ENCODE results near the gene CEP76. TPM values are rescaled to one million over a fixed set of nuclear protein-coding genes. Genes with fewer than 3 reads are reported as not detected.
"Not testable (repeated sequence)": the region's sequence is repeated elsewhere in the genome, so short reads cannot be mapped to it uniquely, and the experiment has no call there.

CEP76 gene
- total RNA-seq, 1 donor from 2014 or later: 8.4 TPM

DNA sequence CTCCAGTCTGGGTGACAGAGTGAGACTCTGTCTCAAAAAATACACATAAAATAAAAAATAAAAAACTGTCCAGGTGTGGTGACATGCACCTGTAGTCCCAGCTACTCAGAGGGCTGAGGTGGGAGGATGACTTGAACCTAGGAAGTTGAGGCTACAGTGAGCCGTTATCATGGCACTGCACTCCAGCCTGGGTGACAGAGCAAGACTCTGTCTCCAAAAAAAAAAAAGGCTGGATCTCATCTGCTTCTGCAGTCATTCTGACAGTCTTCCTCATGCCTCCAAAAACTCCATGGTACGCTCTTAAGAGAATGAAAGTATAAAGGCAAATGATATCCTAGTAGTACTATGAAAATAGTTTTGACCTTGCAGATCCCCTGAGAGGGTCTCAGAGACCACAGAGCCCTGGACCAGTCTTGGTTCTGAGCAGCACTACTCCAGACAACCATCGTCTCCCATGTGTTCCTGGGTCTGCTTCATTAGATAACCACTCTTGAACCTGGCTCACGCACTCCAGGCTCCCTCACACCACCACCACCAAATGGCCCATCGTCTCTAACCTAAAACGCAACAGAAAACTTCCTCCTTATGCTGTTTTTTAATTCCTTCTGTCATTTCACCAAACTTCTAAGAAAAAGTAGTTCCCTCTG is 70.6 kb downstream of the CEP76 start:
- Histone ChIP-seq H3K9ac (ENCODE audit: low read depth in 1 of 3, low read length in 3 of 3) (no peak overlapping the region), H3K36me3 (ENCODE audit: control insufficient read depth in 3 of 3, insufficient read depth in 3 of 3, low read length in 3 of 3) (no peaks in the 10 kb centered on the region), H3K9me3 (ENCODE audit: control insufficient read depth in 3 of 3, low read length in 3 of 3) (no peaks in the 10 kb centered on the region), H3K4me3 (ENCODE audit: low read length in 3 of 3) (no peak overlapping the region), H3K27ac (ENCODE audit: low read depth, low read length) (no peak overlapping the region), H3K27me3 (ENCODE audit: control insufficient read depth in 3 of 3, insufficient read depth in 3 of 3, low read length in 3 of 3) (no peaks in the 10 kb centered on the region), H3K4me1 (ENCODE audit: control insufficient read depth in 3 of 3, insufficient read depth in 3 of 3, low read length in 3 of 3) (no peaks in the 10 kb centered on the region)

DNA sequence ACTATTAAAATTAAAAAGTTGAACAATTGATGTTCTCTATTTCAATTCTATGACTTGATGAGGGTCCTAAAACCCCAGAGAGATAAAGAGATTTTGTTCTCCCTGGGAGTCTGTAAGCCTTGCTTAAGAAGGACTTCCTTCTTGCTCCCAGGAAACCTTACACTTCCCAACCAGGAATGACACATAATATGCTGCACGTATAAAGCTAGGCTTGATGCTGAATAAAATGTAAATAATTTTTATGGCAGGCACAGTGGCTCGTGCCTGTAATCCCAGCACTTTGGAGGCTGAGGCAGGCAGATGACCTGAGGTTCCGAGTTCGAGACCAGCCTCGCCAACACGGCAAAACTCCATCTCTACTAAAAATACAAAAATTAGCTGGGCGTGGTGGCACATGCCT is 72.4 kb downstream of the CEP76 start:
- Histone ChIP-seq H3K4me3 (ENCODE audit: low read length in 3 of 3) (no peak overlapping the region), H3K27ac (ENCODE audit: low read depth, low read length) (no peak overlapping the region), H3K36me3 (ENCODE audit: control insufficient read depth in 3 of 3, insufficient read depth in 3 of 3, low read length in 3 of 3) (no peaks in the 10 kb centered on the region), H3K9ac (ENCODE audit: low read depth in 1 of 3, low read length in 3 of 3) (no peak overlapping the region), H3K4me1 (ENCODE audit: control insufficient read depth in 3 of 3, insufficient read depth in 3 of 3, low read length in 3 of 3) (no peaks in the 10 kb centered on the region), H3K27me3 (ENCODE audit: control insufficient read depth in 3 of 3, insufficient read depth in 3 of 3, low read length in 3 of 3) (no peaks in the 10 kb centered on the region), H3K9me3 (ENCODE audit: control insufficient read depth in 3 of 3, low read length in 3 of 3) (no peaks in the 10 kb centered on the region)

DNA sequence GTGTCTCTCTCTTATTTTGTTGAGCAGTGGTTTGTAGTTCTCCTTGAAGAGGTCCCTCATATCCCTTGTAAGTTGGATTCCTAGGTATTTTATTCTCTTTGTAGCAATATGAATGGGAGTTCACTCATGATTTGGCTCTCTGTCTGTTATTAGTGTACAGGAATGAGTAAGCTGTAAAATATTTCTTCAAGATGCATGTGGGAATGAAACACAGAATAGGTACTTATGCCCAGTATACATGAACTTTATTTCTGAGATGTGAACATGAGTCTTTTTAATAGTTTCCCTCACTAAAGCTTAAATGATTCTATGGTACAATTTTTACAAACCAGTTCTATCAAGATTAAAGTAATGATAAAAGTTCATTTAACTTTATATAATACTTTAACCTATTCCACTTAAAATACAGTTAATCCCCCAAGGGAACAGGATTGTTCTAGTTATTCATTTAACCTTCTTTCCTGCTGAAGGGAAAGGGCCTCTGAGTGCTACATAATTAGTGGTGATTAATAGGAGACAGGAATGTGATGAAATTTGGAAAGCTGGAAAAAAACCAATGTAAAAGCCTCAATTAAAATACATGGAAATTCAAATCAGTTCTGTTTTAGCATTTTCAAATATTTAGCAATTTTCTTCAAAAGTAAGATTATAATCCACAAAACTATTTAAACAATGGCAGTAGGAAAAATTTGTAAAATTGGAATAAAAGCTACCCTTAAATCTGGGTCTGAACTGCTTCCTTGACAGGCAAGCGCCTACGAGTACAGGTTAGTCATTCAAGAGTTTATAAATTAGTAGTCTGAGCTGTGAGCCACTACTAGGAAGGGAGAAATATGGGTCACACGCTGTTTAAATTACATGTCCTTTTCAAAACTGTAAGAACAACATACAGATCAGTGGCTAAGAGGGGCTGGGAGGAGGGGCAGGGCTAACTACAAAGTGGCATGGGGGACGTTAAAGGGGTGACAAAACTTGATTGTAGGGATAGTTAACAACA is 73.5 kb downstream of the CEP76 start:
- Histone ChIP-seq H3K4me3 (ENCODE audit: low read length in 3 of 3) (no peak overlapping the region), H3K9ac (ENCODE audit: low read depth in 1 of 3, low read length in 3 of 3) (no peak overlapping the region), H3K9me3 (ENCODE audit: control insufficient read depth in 3 of 3, low read length in 3 of 3) (no peaks in the 10 kb centered on the region), H3K27ac (ENCODE audit: low read depth, low read length) (no peak overlapping the region), H3K4me1 (ENCODE audit: control insufficient read depth in 3 of 3, insufficient read depth in 3 of 3, low read length in 3 of 3) (no peaks in the 10 kb centered on the region), H3K36me3 (ENCODE audit: control insufficient read depth in 3 of 3, insufficient read depth in 3 of 3, low read length in 3 of 3) (no peaks in the 10 kb centered on the region), H3K27me3 (ENCODE audit: control insufficient read depth in 3 of 3, insufficient read depth in 3 of 3, low read length in 3 of 3) (no peaks in the 10 kb centered on the region)

GRCh38 chr18:12627199-12627598 is 75.3 kb downstream of the CEP76 start:
- not testable (repeated sequence) for H3K27me3 ChIP-seq (ENCODE audit: control insufficient read depth in 3 of 3, insufficient read depth in 3 of 3, low read length in 3 of 3); H3K9ac ChIP-seq (ENCODE audit: low read depth in 1 of 3, low read length in 3 of 3); H3K4me1 ChIP-seq (ENCODE audit: control insufficient read depth in 3 of 3, insufficient read depth in 3 of 3, low read length in 3 of 3); H3K36me3 ChIP-seq (ENCODE audit: control insufficient read depth in 3 of 3, insufficient read depth in 3 of 3, low read length in 3 of 3); H3K27ac ChIP-seq (ENCODE audit: low read depth, low read length); H3K9me3 ChIP-seq (ENCODE audit: control insufficient read depth in 3 of 3, low read length in 3 of 3); H3K4me3 ChIP-seq (ENCODE audit: low read length in 3 of 3)

- Histone ChIP-seq H3K9me3 (ENCODE audit: control insufficient read depth in 3 of 3, low read length in 3 of 3) (no peaks in the 10 kb centered on the region), H3K4me3 (ENCODE audit: low read length in 3 of 3) (no peak overlapping the region), H3K27ac (ENCODE audit: low read depth, low read length) (no peak overlapping the region), H3K9ac (ENCODE audit: low read depth in 1 of 3, low read length in 3 of 3) (no peak overlapping the region), H3K27me3 (ENCODE audit: control insufficient read depth in 3 of 3, insufficient read depth in 3 of 3, low read length in 3 of 3) (no peaks in the 10 kb centered on the region), H3K36me3 (ENCODE audit: control insufficient read depth in 3 of 3, insufficient read depth in 3 of 3, low read length in 3 of 3) (no peaks in the 10 kb centered on the region), H3K4me1 (ENCODE audit: control insufficient read depth in 3 of 3, insufficient read depth in 3 of 3, low read length in 3 of 3) (no peaks in the 10 kb centered on the region)
Observed at GRCh38 chr18:12625241-12625640, 77.3 kb downstream of the CEP76 start.

Other genes with a start within 250 kb of the CEP76 start
- gene SPIRE1, start 44.6 kb downstream of the CEP76 start, total RNA-seq: 15.1 TPM
- gene PSMG2, start 319 bp upstream of the CEP76 start, total RNA-seq: 64.2 TPM
- 17.2 TPM for gene PTPN2, start 181.5 kb upstream of the CEP76 start, total RNA-seq
- gene SEH1L, start 245.3 kb upstream of the CEP76 start, total RNA-seq: 18.8 TPM